Coronary artery (tissue), 2 donors: Measurements from ENCODE around the gene BACH2.

ENCODE experiments used
- DNase-seq: peaks from one replicate; pipeline ENCODE4 v3.0.0-alpha.2; 2017; ENCODE audit warnings: low spot score
- H3K27ac ChIP-seq, 2 donors: fragments of 200-600 bp; sonication (generic); one replicate each; pipeline ENCODE4 v1.5.1; 2016 to 2019
- H3K4me3 ChIP-seq: fragments of 200-600 bp; sonication (generic); 2 replicates; pipeline ENCODE4 v1.5.1; 2016; ENCODE audit warnings: mild to moderate bottlenecking, moderate library complexity
- TF ChIP-seq, protein P1 (sequence below): fragments of 200-600 bp; sonication (generic); IDR thresholded peaks from one replicate; pipeline ENCODE4 v1.5.1; 2019; ENCODE audit warnings: antibody characterized with exemption

The BACH2 gene

DNA sequence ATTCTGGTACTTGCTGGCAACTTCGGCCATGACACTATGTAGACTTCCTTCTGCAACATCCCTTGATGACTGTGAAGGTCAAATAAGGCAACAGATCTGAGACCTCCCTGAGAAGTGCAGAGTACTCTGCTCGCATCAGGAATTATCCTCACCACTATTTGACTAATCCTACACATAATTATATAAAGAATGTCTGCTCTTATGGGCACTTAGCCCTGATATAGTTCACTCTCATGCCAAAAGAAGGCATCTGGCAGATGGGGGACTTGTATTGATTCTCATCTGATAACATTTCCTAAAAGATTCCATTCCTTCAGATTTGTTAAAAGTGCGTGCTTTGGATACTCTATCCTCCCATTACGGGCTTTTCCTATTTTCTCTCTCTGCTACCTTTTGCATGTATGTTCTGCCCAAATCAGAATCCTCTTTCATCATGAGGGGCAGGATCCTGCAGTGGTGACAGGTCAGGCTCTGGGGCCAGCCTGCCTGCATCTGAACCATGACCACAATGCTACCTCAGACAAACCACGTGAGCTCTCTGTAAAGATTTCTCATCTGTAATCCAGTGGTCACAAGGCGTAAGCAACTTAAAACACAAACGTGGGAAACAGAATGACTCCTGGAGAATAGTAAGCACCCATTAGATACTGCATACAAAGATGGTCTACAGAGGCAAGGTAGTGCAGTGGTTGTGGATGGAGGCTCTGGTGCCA, 268.4 kb downstream of the BACH2 start:
- no peak overlapping the region for H3K27ac ChIP-seq
- TF ChIP-seq, protein P1, sequence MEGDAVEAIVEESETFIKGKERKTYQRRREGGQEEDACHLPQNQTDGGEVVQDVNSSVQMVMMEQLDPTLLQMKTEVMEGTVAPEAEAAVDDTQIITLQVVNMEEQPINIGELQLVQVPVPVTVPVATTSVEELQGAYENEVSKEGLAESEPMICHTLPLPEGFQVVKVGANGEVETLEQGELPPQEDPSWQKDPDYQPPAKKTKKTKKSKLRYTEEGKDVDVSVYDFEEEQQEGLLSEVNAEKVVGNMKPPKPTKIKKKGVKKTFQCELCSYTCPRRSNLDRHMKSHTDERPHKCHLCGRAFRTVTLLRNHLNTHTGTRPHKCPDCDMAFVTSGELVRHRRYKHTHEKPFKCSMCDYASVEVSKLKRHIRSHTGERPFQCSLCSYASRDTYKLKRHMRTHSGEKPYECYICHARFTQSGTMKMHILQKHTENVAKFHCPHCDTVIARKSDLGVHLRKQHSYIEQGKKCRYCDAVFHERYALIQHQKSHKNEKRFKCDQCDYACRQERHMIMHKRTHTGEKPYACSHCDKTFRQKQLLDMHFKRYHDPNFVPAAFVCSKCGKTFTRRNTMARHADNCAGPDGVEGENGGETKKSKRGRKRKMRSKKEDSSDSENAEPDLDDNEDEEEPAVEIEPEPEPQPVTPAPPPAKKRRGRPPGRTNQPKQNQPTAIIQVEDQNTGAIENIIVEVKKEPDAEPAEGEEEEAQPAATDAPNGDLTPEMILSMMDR, result no peak
- H3K4me3 ChIP-seq, result no peak overlapping the region
- no peak for DNase-seq

DNA sequence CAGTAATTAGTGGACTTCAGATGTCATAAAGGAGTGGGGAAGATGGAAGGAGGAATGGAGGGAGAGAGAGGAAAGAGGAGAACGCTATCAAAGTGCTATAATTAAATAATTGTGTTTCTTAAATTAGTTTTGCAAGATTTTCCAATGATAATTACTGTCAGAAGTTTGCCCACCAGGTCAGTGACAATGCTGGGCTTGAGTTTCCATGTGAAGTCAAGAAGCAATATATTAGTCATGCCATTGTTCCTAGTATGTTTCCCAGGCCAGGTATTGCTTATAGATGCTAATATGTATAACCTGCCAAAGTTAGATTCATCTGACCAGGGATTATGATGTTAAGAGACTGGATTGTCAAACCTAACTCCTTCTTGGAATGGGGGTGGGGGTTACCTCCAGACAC, 270.4 kb downstream of the BACH2 start:
- TF ChIP-seq, protein P1, result no peak
- DNase-seq, result no peak
- Histone ChIP-seq H3K27ac (no peak overlapping the region), H3K4me3 (no peak overlapping the region)

DNA sequence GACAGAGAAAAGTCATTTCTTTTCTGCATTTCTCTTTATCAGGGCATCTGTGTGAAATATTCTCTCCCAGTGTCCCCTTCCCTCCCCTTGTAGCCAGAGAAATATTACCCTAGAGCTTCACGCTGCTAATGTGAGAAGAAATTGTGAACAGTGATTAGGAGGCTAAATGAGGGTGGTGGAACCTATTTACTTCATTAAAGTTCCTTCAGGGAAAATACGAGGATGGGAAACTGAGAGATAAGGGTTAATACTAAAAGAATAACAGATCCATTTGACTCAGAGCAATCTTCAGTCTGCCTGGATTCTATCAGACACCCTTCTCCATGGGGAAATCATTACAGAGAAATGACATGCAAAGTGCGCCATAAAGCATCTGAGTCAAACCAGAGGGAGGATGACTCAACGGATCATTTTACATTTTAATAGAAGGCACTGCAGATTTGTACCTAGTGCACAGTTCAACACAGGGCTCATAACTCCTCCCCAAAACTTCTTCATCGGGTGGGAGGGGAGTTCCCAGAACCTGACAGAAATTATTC, 271.1 kb downstream of the BACH2 start:
- TF ChIP-seq, protein P1, result no peak
- Histone ChIP-seq H3K4me3 (no peak overlapping the region), H3K27ac (no peak overlapping the region)
- no peak for DNase-seq

GRCh38 chr6:90024633-90025032, 272.0 kb downstream of the BACH2 start:
- H3K4me3 ChIP-seq, result no peak overlapping the region
- TF ChIP-seq, protein P1, result no peak
- no peak overlapping the region for H3K27ac ChIP-seq
- DNase-seq, result no peak

DNA sequence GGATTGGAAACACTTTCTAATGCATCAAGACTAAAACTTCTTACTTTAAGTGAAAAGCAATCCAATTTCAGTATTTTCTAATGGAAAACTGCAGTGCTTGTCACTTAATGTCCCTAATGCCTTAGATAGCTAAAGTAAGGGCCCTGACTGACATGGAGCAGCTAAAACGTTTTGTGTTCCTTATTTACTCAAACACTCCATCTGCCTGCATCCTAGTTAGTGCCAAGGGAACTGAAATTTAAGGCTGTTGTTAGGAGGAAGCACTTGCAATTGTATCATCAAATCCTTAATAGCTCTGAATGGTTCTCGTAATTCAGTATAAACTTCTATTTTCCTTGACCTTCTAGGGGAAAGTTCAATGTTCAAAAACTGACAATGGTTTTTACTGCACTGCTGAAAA, 274.9 kb downstream of the BACH2 start:
- Histone ChIP-seq H3K27ac (no peak overlapping the region), H3K4me3 (no peak overlapping the region)
- TF ChIP-seq, protein P1, result no peak
- no peak for DNase-seq

- DNase-seq, result no peak
- TF ChIP-seq, protein P1, result no peak
- no peak overlapping the region for H3K27ac ChIP-seq
- H3K4me3 ChIP-seq, result no peak overlapping the region
Observed at GRCh38 chr6:90020746-90021145, 275.9 kb downstream of the BACH2 start.

DNA sequence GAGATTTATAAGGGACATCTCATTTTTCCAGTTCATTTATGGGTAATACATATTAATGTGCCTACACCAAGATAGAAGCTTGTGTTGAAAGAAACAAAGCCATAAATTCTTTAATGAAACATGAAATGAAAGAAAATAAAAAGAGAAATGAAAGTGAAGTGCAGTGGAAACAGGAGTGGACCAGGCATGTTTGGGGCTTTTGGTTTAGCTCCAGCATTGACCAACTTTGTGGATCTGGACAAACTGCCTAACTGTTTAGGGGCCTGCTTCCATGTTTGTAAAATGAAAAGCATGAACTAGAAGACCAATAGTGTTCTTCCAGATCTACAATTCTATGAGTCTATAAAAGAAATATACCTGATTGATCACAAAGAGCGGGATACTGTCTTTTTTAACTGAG, 277.4 kb downstream of the BACH2 start:
- DNase-seq, result no peak
- Histone ChIP-seq H3K27ac (no peak overlapping the region), H3K4me3 (no peak overlapping the region)
- TF ChIP-seq, protein P1, result no peak
